Left lung (tissue), 10 donors: ENCODE measurements around the gene BACH2. TPM values are rescaled to one million over a fixed set of nuclear protein-coding genes. Genes with fewer than 3 reads are reported as not detected.
"Not testable (repeated sequence)": the region's sequence is repeated elsewhere in the genome, so short reads cannot be mapped to it uniquely, and the experiment has no call there.

Experiments used
- ATAC-seq: fragments of 200-7000 bp; cut with Tn5 transposase; one replicate; pipeline ENCODE4 v1.9.1; 2020; ENCODE audit warnings: moderate library complexity
- DNase-seq, 4 donors: peaks; one replicate each; pipeline ENCODE4 v3.0.0-alpha.2; 2013 to 2020
- H3K27ac ChIP-seq, 2 donors: fragments of 200-600 bp; sonication (generic) in 1 of 2; one replicate each; pipeline versions ENCODE4 v1.5.0 to v1.8.0; 2020 to 2021
- H3K27me3 ChIP-seq, 2 donors: fragments of 200-600 bp; sonication (generic) in 1 of 2; one replicate each; pipeline versions ENCODE4 v1.5.0 to v1.8.0; 2020 to 2021
- H3K36me3 ChIP-seq, 2 donors: fragments of 200-600 bp; sonication (generic) in 1 of 2; one replicate each; pipeline versions ENCODE4 v1.5.0 to v1.8.0; 2020 to 2021
- H3K4me1 ChIP-seq, 2 donors: fragments of 200-600 bp; one replicate each; pipeline ENCODE4 v1.8.0; 2021
- H3K4me3 ChIP-seq, 2 donors: fragments of 200-600 bp; sonication (generic) in 1 of 2; one replicate each; pipeline versions ENCODE4 v1.5.0 to v1.8.0; 2020 to 2021; ENCODE audit warnings: mild to moderate bottlenecking in 1 of 2
- H3K9me3 ChIP-seq, 2 donors: fragments of 200-600 bp; sonication (generic) in 1 of 2; one replicate each; pipeline versions ENCODE4 v1.5.0 to v1.8.0; 2020 to 2021
- intact Hi-C, 2 donors: fragments of 100-400 bp; cut with DNase I; formaldehyde crosslinking; loops; one replicate each; pipeline versions ENCODE4 v1.11.2 to v1.14.2; 2022
- polyA plus RNA-seq, 6 donors: library from polyadenylated mRNA; unstranded; fragments of 120-200 nt; gene quantifications; one replicate each; pipeline ENCODE4 v1.2.1, GENCODE V29; 2013; ENCODE audit not compliant: insufficient read length in 6 of 6
- total RNA-seq, 2 donors: library from RNA; stranded (reverse); fragmentation: NEBNext Ultra II Directional; extraction: Animal tissue kit (Norgen Biotek cat#: 25700); gene quantifications; one replicate each; pipeline ENCODE4 v1.2.1, GENCODE V29; 2021
- TF ChIP-seq, protein P1 (sequence below), 2 donors: fragments of 200-600 bp; sonication (generic) in 1 of 2; IDR thresholded peaks; one replicate each; pipeline versions ENCODE4 v1.5.0 to v1.8.0; 2021; ENCODE audit warnings: antibody characterized with exemption in 2 of 2
- donor health status: DM: no; HTN: yes; CAD: no.
- donor health status: DM: no; HTN: no; CAD: no.

BACH2 gene
- total and polyA plus RNA-seq, 8 donors: 3.8 to 10.6 (median 8.9) TPM

DNA sequence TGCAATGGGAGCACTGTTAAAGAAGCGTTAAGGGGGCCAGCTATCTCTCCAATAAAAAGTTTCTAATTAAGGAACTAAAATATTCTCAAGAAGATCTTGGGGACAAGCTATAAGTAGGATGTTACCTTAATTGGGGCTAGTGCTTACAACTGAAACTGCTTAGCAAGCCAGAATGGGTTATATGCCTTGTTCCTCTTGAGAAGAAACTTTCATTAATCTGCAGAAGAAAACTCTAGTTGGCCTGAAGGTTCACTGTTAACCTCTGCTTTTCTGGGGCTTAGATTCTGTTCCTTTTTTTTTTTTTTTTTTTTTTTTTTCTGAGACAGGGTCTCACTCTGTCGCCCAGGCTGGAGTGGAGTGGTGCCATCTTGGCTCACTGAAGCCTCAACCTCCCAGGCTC, 82.2 kb downstream of the BACH2 start:
- Histone ChIP-seq H3K27ac (no peak overlapping the region), H3K36me3 (no peaks in the 10 kb centered on the region), H3K27me3 (no peaks in the 10 kb centered on the region), H3K4me3 (no peak overlapping the region), H3K9me3 (no peaks in the 10 kb centered on the region), H3K4me1 (peaks cover 13 to 26% of the 10 kb centered on the region in 2 donors)
- DNase-seq: no peak
- ATAC-seq: no peak
- TF ChIP-seq, protein P1, sequence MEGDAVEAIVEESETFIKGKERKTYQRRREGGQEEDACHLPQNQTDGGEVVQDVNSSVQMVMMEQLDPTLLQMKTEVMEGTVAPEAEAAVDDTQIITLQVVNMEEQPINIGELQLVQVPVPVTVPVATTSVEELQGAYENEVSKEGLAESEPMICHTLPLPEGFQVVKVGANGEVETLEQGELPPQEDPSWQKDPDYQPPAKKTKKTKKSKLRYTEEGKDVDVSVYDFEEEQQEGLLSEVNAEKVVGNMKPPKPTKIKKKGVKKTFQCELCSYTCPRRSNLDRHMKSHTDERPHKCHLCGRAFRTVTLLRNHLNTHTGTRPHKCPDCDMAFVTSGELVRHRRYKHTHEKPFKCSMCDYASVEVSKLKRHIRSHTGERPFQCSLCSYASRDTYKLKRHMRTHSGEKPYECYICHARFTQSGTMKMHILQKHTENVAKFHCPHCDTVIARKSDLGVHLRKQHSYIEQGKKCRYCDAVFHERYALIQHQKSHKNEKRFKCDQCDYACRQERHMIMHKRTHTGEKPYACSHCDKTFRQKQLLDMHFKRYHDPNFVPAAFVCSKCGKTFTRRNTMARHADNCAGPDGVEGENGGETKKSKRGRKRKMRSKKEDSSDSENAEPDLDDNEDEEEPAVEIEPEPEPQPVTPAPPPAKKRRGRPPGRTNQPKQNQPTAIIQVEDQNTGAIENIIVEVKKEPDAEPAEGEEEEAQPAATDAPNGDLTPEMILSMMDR (IDR thresholded peaks at IDR 0.05): no peak
- intact Hi-C loops: no loop called here

GRCh38 chr6:90212274-90212673, 84.4 kb downstream of the BACH2 start:
- H3K27ac ChIP-seq: no peak overlapping the region
- H3K4me1 ChIP-seq: peaks cover 0 to 11% of the 10 kb centered on the region in 2 donors
- H3K4me3 ChIP-seq: no peak overlapping the region
- intact Hi-C loops: no loop called here
- no peaks in the 10 kb centered on the region for H3K36me3 ChIP-seq
- H3K9me3 ChIP-seq: no peaks in the 10 kb centered on the region
- TF ChIP-seq, protein P1 (IDR thresholded peaks at IDR 0.05): no peak
- ATAC-seq: no peak
- DNase-seq: no peak
- H3K27me3 ChIP-seq: no peaks in the 10 kb centered on the region

DNA sequence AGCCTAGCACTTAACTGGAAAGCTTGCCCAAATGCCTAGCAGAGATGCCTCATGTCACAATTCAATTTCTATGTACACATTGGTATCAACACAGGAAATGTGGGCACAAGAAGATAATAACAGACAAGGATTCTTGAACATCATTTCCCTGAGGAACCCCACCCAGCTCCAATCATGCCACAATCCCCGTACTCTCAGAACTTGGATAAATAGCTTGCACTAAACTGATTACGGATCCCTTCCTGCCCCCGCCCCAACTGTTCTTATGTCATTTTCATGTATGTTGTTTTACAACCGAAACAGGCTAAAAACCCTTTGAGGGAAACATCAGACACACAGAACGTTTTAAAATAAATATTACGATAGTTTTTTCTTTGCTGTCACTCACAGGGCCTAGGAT, 87.1 kb downstream of the BACH2 start:
- no peak for ATAC-seq
- no peak overlapping the region for H3K4me3 ChIP-seq
- no peaks in the 10 kb centered on the region for H3K36me3 ChIP-seq
- no peaks in the 10 kb centered on the region for H3K9me3 ChIP-seq
- H3K27ac ChIP-seq: no peak overlapping the region
- no peak for DNase-seq
- H3K27me3 ChIP-seq: no peaks in the 10 kb centered on the region
- intact Hi-C loops: no loop called here
- H3K4me1 ChIP-seq: no peaks in the 10 kb centered on the region
- TF ChIP-seq, protein P1 (IDR thresholded peaks at IDR 0.05): no peak

- H3K27ac ChIP-seq, H3K4me1 ChIP-seq, H3K36me3 ChIP-seq, DNase-seq, H3K9me3 ChIP-seq, H3K27me3 ChIP-seq, intact Hi-C loops, H3K4me3 ChIP-seq, ATAC-seq: not testable (repeated sequence)
These were observed 88.0 kb downstream of the BACH2 start for GRCh38 chr6:90208690-90209089.

DNA sequence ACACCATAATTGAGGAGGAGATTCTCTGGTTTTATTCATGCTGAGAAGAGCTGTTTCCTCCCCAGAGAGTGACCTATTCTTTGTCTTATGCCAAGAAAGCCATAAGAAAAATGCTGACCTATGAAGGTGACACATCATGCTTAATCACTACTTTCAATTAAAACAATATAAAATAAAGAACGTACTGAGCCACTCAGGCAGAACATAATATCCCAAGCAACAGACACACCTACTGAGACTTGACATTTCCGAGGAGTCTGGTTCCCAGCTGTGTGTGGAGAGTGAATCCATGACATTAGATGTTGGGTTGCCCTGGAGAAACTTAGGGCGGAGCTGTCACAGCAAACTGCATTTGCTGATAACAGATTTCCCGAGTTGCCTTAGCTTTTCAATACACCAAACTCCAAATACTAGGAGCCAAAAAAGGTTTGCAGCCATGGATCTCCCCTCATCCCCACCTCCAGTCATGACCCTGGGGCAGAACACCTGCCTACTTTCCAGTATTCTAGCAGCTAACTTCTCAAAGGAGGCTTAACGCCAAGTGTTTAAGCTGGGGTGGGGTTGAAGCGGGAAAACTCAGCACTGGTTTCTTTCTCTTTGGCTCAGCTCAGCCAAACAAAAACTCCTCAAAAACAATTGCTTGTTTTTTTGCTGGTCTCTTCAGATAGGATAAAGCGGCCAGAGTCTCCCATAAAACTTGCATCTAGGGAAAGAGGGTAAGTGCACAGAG, 92.2 kb downstream of the BACH2 start:
- Histone ChIP-seq H3K4me3 (no peak overlapping the region), H3K36me3 (no peaks in the 10 kb centered on the region), H3K9me3 (no peaks in the 10 kb centered on the region), H3K27me3 (no peaks in the 10 kb centered on the region), H3K4me1 (no peaks in the 10 kb centered on the region), H3K27ac (peak overlapping the region in 1 of 2 donors; percentile 4)
- TF ChIP-seq, protein P1 (IDR thresholded peaks at IDR 0.05): no peak
- no peak for ATAC-seq
- DNase-seq: no peak
- intact Hi-C loops: no loop called here

DNA sequence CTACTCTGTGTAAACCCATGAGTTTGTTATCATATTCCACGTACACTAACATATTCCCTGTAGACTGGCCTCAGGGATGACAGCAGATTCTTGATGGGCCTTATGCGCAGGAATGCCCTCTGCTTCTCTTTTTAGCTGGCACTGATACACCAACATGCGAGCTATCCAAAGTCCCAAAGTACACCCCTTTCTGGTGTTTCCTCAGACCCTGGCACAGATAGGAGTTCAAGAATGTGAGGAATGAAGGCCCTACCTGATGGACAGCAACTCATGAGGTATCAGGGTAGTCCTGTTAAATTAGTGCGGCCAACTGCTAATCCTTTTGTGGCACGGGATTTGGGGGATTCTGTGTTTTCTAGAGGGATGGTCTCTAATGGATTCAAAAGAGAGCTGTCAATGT, 93.0 kb downstream of the BACH2 start:
- H3K4me1 ChIP-seq: no peaks in the 10 kb centered on the region
- H3K9me3 ChIP-seq: no peaks in the 10 kb centered on the region
- DNase-seq: no peak
- ATAC-seq: no peak
- H3K27ac ChIP-seq: no peak overlapping the region
- H3K4me3 ChIP-seq: no peak overlapping the region
- intact Hi-C loops: no loop called here
- no peaks in the 10 kb centered on the region for H3K36me3 ChIP-seq
- no peaks in the 10 kb centered on the region for H3K27me3 ChIP-seq
- TF ChIP-seq, protein P1 (IDR thresholded peaks at IDR 0.05): no peak
